Measurements from ENCODE around the gene TUBB2B.

The TUBB2B gene

GRCh38 chr6:3270258-3270657 is 42.8 kb upstream of the TUBB2B start:
- H3K4me3 ChIP-seq (replicated peaks in 1 of 2; ENCODE audit: low read depth in 2 of 2, low read length in 2 of 2), result no peak overlapping the region
- DNase-seq (ENCODE audit: low read depth in 2 of 2), result no peak
- no peak for TF ChIP-seq CTCF (IDR thresholded peaks at IDR 0.05; ENCODE audit: low read depth, low read length)

DNA sequence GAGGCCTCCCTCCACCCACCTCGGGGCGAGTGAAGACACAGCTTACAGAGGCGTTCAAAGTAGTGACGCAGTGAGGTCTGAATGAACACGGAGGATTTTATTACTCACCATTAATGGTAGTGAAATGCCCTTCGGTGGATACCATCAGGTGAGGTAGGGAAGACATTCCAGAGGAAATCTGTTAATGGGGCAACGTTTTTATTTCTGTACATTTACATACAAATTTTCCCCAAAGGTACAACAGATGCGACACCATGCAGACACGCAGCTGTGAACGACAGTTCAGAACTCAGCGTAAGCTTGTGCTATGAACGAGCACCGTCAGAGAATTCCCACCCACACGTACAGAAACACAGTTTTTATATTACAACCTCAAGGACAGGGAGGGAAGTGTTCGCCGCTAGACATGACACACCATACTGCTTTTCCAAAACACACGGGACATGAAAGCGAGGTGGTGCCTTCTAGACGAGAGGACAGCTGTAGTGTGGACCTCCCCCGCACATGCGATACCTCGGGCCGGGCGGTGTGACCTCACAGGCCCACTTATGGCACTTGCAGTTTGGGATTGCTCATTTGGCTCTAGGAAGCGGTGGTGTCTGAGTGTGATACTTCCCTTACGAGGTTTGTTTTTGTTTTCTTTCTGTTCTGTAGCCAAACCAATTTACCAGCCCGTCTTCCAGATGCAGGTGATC is 42.0 kb upstream of the TUBB2B start:
- DNase-seq (ENCODE audit: low read depth in 2 of 2), result no peak
- no peak for TF ChIP-seq CTCF (IDR thresholded peaks at IDR 0.05; ENCODE audit: low read depth, low read length)
- no peak overlapping the region for H3K4me3 ChIP-seq (replicated peaks in 1 of 2; ENCODE audit: low read depth in 2 of 2, low read length in 2 of 2)

GRCh38 chr6:3268680-3269079 is 41.2 kb upstream of the TUBB2B start:
- no peak overlapping the region for H3K4me3 ChIP-seq (replicated peaks in 1 of 2; ENCODE audit: low read depth in 2 of 2, low read length in 2 of 2)
- TF ChIP-seq CTCF (IDR thresholded peaks at IDR 0.05; ENCODE audit: low read depth, low read length), result no peak
- no peak for DNase-seq (ENCODE audit: low read depth in 2 of 2)

- no peak for TF ChIP-seq CTCF (IDR thresholded peaks at IDR 0.05; ENCODE audit: low read depth, low read length)
- H3K4me3 ChIP-seq (replicated peaks in 1 of 2; ENCODE audit: low read depth in 2 of 2, low read length in 2 of 2), result no peak overlapping the region
- DNase-seq (ENCODE audit: low read depth in 2 of 2), result no peak
Measured at GRCh38 chr6:3267162-3267561, 39.7 kb upstream of the TUBB2B start.

- DNase-seq (ENCODE audit: low read depth in 2 of 2), result no peak
- H3K4me3 ChIP-seq (replicated peaks in 1 of 2; ENCODE audit: low read depth in 2 of 2, low read length in 2 of 2), result no peak overlapping the region
- TF ChIP-seq CTCF (IDR thresholded peaks at IDR 0.05; ENCODE audit: low read depth, low read length), result no peak
Measured at GRCh38 chr6:3266170-3266569, 38.7 kb upstream of the TUBB2B start.

GRCh38 chr6:3265671-3266070 is 38.2 kb upstream of the TUBB2B start:
- H3K4me3 ChIP-seq (replicated peaks in 1 of 2; ENCODE audit: low read depth in 2 of 2, low read length in 2 of 2), result no peak overlapping the region
- no peak for TF ChIP-seq CTCF (IDR thresholded peaks at IDR 0.05; ENCODE audit: low read depth, low read length)
- DNase-seq (ENCODE audit: low read depth in 2 of 2), result no peak

- no peak for TF ChIP-seq CTCF (IDR thresholded peaks at IDR 0.05; ENCODE audit: low read depth, low read length)
- no peak overlapping the region for H3K4me3 ChIP-seq (replicated peaks in 1 of 2; ENCODE audit: low read depth in 2 of 2, low read length in 2 of 2)
- DNase-seq (ENCODE audit: low read depth in 2 of 2), result no peak
Measured at GRCh38 chr6:3264356-3264755, 36.9 kb upstream of the TUBB2B start.
